Amygdala (tissue), 56 donors: Measurements from ENCODE around the gene ZNF18.
A peak's percentile ranks its signal among the peaks of the same experiment; 100 is the strongest.
"Not testable (repeated sequence)": the region's sequence is repeated elsewhere in the genome, so short reads cannot be mapped to it uniquely, and the experiment has no call there.

Source experiments
- DNase-seq, 56 donors: peaks; one replicate each; lab custom pipeline; 2025; lab: John Stamatoyannopoulos, UW

ZNF18 gene

GRCh38 chr17:11986942-11987329 lies 10.3 kb downstream of the ZNF18 start:
- peak in 2 of 56 donors; percentile 4 to 40 for DNase-seq

DNA sequence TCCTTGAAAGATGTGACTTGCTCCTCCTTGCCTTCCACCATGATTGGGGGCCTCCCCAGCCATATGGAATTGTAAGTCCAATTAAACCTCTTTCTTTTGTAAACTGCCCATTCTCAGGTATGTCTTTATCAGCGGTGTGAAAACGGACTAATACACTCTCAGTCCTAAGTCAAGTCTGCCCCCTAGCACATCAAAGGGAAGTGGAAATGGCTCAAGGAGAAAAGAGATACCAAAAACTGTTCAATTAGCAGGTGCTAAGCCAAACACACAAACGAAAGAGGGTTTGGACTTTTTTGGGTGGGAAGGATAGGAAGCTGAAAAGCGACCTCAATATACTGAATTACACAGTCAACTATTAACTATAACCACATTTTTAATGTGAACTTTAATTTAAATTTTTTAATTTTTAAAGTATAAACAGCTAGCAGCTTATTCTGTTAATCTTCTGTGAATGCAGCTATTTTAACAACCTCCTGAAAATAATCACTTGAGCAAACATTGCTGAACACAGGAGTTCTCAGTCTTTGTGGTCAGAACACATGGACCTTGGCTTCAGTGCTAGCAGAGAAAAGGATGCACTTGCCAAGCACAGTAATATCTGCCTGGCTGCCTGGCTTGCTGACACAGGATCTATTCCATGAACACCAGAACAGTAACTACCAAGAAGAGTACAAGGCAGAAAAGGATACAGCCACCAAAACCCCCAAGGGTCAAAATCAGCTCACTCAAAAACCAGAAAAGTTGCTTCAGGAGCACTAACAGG lies 10.9 kb downstream of the ZNF18 start:
- DNase-seq: no peak

DNA sequence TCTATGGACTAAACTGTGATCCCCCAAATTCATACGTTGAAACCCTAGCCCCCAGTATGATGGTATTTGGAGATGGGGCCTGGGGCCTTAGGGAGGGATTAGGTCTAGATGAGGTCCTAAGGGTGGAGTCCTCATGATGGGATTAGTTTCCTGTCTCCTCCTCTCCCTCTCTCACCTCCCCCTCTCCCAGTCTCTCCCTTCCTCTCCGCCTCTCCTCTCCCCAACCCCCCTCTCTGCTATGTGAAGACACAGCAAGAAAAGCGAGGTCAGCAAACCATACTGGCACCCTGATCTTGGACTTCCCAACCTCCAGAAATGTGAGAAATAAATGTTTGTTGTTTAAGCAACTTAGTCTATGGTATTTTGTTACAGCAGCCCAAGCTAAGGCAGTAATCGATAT lies 15.4 kb downstream of the ZNF18 start:
- no peak for DNase-seq

GRCh38 chr17:11980813-11981212 lies 16.5 kb downstream of the ZNF18 start:
- no peak for DNase-seq

DNA sequence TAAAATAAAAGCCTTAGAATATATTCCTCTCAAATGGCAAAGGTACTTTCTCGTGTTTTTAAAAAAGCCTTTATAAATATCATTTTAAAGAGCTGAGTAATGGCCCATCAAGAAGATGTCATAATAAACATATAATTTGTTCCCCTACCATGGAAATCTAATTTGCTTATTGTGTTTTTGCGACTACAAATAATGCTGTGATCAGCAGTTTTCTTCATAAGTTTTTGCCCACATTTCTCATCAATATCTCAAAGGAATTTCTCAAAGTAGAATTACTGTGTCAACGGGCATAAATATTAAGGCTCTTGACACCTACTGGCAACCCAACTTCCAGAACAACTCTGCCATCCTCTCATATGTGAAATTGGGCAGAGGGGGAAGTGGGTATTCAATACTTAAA lies 17.5 kb downstream of the ZNF18 start:
- DNase-seq: no peak

- not testable (repeated sequence) for DNase-seq
These were observed 24.5 kb downstream of the ZNF18 start for GRCh38 chr17:11972741-11973140.

- no peak for DNase-seq
These were observed 27.7 kb downstream of the ZNF18 start for GRCh38 chr17:11969565-11969964.

GRCh38 chr17:11954936-11955335 lies 42.3 kb downstream of the ZNF18 start:
- DNase-seq: no peak

GRCh38 chr17:11953924-11954323 lies 43.4 kb downstream of the ZNF18 start:
- DNase-seq: no peak

DNA sequence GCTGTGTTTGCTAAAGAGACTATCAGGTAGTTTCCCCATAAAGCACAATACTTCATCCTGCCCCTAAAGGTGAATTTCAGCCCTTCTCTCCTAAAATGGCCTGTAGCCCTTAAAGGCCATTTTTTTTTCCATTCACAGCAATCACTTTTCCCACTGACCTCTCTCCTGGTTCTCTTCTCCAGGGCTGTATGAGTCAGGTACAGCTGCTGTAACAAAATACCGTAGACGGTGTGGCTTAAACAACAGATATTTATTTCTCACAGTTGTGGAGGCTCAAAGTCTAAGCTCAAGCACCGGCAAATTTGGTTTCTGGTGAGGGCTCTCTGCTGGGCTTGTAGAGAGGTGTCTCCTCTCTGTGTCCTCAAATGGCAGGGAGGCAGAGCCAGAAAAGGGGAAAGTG lies 44.7 kb downstream of the ZNF18 start:
- no peak for DNase-seq

GRCh38 chr17:11950771-11951519 lies 46.3 kb downstream of the ZNF18 start:
- no peak for DNase-seq

- not testable (repeated sequence) for DNase-seq
These were observed 47.7 kb downstream of the ZNF18 start for GRCh38 chr17:11949571-11949970.

GRCh38 chr17:11948789-11949188 lies 48.5 kb downstream of the ZNF18 start:
- DNase-seq: peak in 1 of 56 donors; percentile 16

- no peak for DNase-seq
These were observed 52.7 kb downstream of the ZNF18 start for GRCh38 chr17:11944587-11944986.

- no peak for DNase-seq
These were observed 53.4 kb downstream of the ZNF18 start for GRCh38 chr17:11943759-11944347.

GRCh38 chr17:11943086-11943485 lies 54.2 kb downstream of the ZNF18 start:
- not testable (repeated sequence) for DNase-seq

- no peak for DNase-seq
These were observed 56.4 kb downstream of the ZNF18 start for GRCh38 chr17:11940904-11941303.

DNA sequence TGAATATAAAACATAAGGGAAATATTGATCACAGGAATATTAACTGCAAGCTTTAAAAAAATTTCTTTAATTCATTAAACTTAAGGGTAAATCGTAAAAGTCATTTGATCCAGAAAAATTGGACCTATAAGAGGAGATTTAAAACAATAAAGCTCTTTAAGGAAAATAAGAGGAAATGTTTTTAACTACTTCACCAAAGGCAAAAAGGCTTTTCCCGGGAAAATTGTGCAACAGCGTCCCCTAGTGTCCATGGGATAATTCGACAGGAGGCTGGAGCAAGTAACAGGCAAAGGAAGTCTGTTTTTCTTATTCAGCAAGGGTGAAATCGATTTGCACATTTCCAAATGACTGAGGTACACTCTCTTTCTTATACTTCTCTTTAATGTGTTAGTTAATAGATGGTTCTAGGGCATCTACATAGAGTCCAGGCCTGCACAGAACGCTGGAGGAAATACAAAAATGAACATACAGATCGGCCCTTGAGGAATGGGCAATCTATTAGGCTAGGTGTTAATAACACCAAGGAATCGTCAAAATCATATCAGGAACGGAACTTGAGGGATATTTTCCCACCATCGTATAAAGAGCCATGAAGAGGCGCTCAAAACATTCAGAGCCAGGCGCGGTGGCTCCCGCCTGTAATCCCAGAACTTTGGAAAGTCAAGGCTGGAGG lies 61.4 kb downstream of the ZNF18 start:
- DNase-seq: peak in 39 of 56 donors; percentile 2 to 70 (median 18)

GRCh38 chr17:11932337-11932898 lies 64.9 kb downstream of the ZNF18 start:
- DNase-seq: no peak

DNA sequence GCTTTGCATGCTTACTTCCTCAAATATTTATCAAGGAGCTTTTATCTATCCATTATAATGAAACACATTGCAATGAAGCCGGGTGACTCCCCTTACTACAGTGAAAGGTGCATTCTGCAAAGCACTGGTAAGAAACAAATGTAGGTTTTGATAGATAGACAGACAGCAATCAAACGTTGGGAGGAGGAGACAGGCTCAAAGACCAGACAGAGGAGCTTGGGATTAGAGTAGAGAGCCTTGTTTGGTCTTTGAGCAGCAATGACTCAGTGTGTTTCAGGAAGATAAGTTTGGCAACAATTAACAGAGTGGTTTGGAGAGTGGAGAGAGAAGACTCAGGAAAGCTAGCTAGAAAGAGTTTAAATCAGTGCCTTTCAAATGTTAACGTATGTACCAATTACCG lies 68.8 kb downstream of the ZNF18 start:
- no peak for DNase-seq
